ENCODE results near the gene ATP9A.

ATP9A gene

GRCh38 chr20:51639206-51639832, 128.9 kb downstream of the ATP9A start (continued):
- TF ChIP-seq, protein P1, sequence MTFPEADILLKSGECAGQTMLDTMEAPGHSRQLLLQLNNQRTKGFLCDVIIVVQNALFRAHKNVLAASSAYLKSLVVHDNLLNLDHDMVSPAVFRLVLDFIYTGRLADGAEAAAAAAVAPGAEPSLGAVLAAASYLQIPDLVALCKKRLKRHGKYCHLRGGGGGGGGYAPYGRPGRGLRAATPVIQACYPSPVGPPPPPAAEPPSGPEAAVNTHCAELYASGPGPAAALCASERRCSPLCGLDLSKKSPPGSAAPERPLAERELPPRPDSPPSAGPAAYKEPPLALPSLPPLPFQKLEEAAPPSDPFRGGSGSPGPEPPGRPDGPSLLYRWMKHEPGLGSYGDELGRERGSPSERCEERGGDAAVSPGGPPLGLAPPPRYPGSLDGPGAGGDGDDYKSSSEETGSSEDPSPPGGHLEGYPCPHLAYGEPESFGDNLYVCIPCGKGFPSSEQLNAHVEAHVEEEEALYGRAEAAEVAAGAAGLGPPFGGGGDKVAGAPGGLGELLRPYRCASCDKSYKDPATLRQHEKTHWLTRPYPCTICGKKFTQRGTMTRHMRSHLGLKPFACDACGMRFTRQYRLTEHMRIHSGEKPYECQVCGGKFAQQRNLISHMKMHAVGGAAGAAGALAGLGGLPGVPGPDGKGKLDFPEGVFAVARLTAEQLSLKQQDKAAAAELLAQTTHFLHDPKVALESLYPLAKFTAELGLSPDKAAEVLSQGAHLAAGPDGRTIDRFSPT (tag by site-specific recombination; IDR thresholded peaks at IDR 0.05): peak; percentile 51; the same call in 1 of the 2 replicates
- TF ChIP-seq ZBTB10 (tag by site-specific recombination; IDR thresholded peaks at IDR 0.05) (no peak), ZNF629 (tag by site-specific recombination; IDR thresholded peaks at IDR 0.05) (no peak), ZNF561 (tag by site-specific recombination; IDR thresholded peaks at IDR 0.05; ENCODE audit: borderline replicate concordance) (no peak), ZNF433 (tag by site-specific recombination; IDR thresholded peaks at IDR 0.05; ENCODE audit: low read depth) (no peak), KLF10 (tag by site-specific recombination; IDR thresholded peaks at IDR 0.05) (no peak), PRDM10 (tag by site-specific recombination; IDR thresholded peaks at IDR 0.05) (peak; percentile 49; the same call in 1 of the 2 replicates), BCL11A (tag by site-specific recombination; IDR thresholded peaks at IDR 0.05; ENCODE audit: low read depth) (0 out of 2 replicates have a peak, but pooled peaks have one; percentile 62), ZNF24 (tag by site-specific recombination; IDR thresholded peaks at IDR 0.05) (no peak), ZNF843 (tag by site-specific recombination; IDR thresholded peaks at IDR 0.05) (no peak), OSR2 (tag by site-specific recombination; IDR thresholded peaks at IDR 0.05) (no peak), ZNF302 (tag by site-specific recombination; IDR thresholded peaks at IDR 0.05; ENCODE audit: low read depth) (no peak), ZNF138 (tag by site-specific recombination; IDR thresholded peaks at IDR 0.05; ENCODE audit: borderline replicate concordance) (no peak), YY1 (tag by site-specific recombination; IDR thresholded peaks at IDR 0.05) (no peak), ZNF391 (tag by site-specific recombination; IDR thresholded peaks at IDR 0.05; ENCODE audit: borderline replicate concordance, low read depth) (0 out of 2 replicates have a peak, but pooled peaks have one; percentile 38)
- TF ChIP-seq, protein P2, sequence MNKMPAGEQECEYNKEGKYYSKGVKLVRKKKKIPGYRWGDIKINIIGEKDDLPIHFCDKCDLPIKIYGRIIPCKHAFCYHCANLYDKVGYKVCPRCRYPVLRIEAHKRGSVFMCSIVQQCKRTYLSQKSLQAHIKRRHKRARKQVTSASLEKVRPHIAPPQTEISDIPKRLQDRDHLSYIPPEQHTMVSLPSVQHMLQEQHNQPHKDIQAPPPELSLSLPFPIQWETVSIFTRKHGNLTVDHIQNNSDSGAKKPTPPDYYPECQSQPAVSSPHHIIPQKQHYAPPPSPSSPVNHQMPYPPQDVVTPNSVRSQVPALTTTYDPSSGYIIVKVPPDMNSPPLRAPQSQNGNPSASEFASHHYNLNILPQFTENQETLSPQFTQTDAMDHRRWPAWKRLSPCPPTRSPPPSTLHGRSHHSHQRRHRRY (tag by site-specific recombination; IDR thresholded peaks at IDR 0.05): no peak
- TF ChIP-seq, protein P3, sequence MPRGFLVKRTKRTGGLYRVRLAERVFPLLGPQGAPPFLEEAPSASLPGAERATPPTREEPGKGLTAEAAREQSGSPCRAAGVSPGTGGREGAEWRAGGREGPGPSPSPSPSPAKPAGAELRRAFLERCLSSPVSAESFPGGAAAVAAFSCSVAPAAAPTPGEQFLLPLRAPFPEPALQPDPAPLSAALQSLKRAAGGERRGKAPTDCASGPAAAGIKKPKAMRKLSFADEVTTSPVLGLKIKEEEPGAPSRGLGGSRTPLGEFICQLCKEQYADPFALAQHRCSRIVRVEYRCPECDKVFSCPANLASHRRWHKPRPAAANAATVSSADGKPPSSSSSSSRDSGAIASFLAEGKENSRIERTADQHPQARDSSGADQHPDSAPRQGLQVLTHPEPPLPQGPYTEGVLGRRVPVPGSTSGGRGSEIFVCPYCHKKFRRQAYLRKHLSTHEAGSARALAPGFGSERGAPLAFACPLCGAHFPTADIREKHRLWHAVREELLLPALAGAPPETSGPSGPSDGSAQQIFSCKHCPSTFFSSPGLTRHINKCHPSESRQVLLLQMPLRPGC (tag by site-specific recombination; IDR thresholded peaks at IDR 0.05): no peak

Data from HEK293 (cell line).